AG04450 (cell line): ENCODE measurements around the gene FGD5. TPM values are rescaled to one million over a fixed set of nuclear protein-coding genes. Genes with fewer than 3 reads are reported as not detected.

Experiments
- CTCF ChIA-PET: fragments of 300-600, 350-600 bp; formaldehyde crosslinking; extraction: SDS; loops from one replicate; lab custom pipeline; 2022; ENCODE audit warnings: antibody characterized with exemption, inconsistent platforms; lab: Charles Lee
- POLR2A ChIA-PET: fragments of 350-600 bp; formaldehyde crosslinking; extraction: SDS; loops from one replicate; lab custom pipeline; 2021; ENCODE audit warnings: antibody characterized with exemption, inconsistent platforms; lab: Yijun Ruan, JAX
- DNase-seq: peaks from one replicate; pipeline ENCODE4 v3.0.0-alpha.2; 2011; ENCODE audit warnings: low read depth, low spot score
- H3K27ac ChIP-seq: one replicate; pipeline ENCODE4 v1.5.1; 2012; ENCODE audit warnings: low read depth, low read length, control low read depth
- H3K27me3 ChIP-seq: one replicate; pipeline ENCODE4 v1.6.0; 2012; ENCODE audit warnings: low read length; ENCODE audit not compliant: control insufficient read depth, insufficient read depth
- H3K4me3 ChIP-seq: 2 replicates; pipeline ENCODE4 v1.5.1; 2011; ENCODE audit warnings: mild to moderate bottlenecking, low read depth, low read length, control low read depth
- H3K9me3 ChIP-seq: 2 replicates; pipeline ENCODE4 v1.5.1; 2012; ENCODE audit warnings: low read length; ENCODE audit not compliant: control insufficient read depth, insufficient read depth
- polyA plus RNA-seq: library from polyadenylated mRNA; depleted of rRNA; stranded (reverse); fragments of >200 nt; gene quantifications from 2 replicates; pipeline ENCODE4 v1.2.3, GENCODE V29; 2011
- TF ChIP-seq, protein P1 (sequence below): IDR thresholded peaks from 2 replicates; pipeline ENCODE4 v1.5.1; 2011; ENCODE audit warnings: low read depth, low read length, control low read depth, inconsistent platforms

Gene FGD5
- polyA plus RNA-seq, 1 experiment = not detected

DNA sequence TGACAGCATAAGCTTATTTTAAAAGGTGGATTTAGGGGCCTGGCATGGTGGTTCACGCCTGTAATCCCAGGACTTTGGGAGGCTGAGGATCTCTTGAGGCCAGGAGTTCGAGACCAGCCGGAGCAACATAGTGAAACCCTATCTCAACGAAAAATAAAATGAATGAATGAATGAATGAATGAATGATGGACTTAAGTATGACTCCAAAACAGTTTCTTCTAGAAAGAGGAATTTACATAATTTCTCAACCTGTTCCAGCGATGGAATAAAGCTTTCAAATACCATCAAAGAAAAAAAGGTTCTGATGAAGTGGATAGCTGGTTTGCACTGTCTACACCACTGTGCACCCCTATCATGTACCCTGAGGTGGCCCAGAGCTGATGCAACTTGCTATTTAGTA, 108.5 kb downstream of the FGD5 start:
- ChIA-PET POLR2A (interaction anchor here (0.6 kb wide), 1 partner anchor 50 kb away, joined by 4 read pairs; no protein-coding TSS in a partner anchor), CTCF (interaction anchor here (1.1 to 2.8 kb wide), 14 partner anchors 10 to 415 kb away, joined by 3 to 11 read pairs (median 4); partner anchors contain the start of genes CAPN7 and NR2C2)
- TF ChIP-seq, protein P1, sequence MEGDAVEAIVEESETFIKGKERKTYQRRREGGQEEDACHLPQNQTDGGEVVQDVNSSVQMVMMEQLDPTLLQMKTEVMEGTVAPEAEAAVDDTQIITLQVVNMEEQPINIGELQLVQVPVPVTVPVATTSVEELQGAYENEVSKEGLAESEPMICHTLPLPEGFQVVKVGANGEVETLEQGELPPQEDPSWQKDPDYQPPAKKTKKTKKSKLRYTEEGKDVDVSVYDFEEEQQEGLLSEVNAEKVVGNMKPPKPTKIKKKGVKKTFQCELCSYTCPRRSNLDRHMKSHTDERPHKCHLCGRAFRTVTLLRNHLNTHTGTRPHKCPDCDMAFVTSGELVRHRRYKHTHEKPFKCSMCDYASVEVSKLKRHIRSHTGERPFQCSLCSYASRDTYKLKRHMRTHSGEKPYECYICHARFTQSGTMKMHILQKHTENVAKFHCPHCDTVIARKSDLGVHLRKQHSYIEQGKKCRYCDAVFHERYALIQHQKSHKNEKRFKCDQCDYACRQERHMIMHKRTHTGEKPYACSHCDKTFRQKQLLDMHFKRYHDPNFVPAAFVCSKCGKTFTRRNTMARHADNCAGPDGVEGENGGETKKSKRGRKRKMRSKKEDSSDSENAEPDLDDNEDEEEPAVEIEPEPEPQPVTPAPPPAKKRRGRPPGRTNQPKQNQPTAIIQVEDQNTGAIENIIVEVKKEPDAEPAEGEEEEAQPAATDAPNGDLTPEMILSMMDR = no peak

DNA sequence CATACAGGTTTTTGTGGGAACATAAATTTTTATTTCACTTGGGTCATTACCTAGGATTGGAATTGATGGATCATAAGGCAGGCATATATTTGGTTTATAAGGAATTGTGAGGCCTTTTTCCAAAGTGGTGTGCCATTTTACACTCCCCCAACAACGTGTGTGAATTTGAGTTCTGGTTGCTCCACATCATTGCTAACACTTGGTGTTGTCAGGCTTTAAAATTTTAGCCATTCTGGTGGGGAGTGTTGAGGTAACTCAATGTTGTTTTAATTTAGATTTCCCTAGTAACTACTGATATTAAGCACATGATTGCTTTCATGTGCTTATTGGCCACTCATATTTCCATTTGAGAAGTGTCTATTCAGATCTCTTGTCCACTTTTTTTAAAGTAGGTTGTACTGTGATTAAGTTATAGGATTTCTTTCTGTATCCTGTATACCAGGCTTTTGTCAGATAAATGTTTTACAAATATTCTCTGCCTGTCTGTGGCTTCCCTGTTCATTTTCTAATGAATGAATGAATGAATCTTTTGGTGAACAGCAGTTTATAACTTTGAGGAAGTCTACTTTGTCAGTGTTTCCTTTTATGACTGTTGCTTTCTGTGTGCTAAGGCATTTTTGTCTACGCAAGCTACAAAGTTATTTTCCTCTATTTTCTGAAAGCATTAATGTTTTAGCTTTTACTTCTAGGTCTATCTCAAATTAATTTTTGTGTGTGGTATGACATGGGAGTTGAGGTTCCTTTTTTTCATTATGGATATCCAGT, 110.7 kb downstream of the FGD5 start:
- Histone ChIP-seq H3K9me3 (no peaks in the 10 kb centered on the region), H3K27ac (no peak overlapping the region), H3K27me3 (no peaks in the 10 kb centered on the region), H3K4me3 (no peak overlapping the region)
- CTCF ChIA-PET = no interaction called here
- TF ChIP-seq, protein P1 = no peak
- POLR2A ChIA-PET = no interaction called here
- DNase-seq = no peak

More for the DNA sequence above, 108.5 kb downstream of the FGD5 start:
- Histone ChIP-seq H3K27ac (no peak overlapping the region), H3K4me3 (no peak overlapping the region), H3K9me3 (no peaks in the 10 kb centered on the region), H3K27me3 (no peaks in the 10 kb centered on the region)
- DNase-seq = no peak

DNA sequence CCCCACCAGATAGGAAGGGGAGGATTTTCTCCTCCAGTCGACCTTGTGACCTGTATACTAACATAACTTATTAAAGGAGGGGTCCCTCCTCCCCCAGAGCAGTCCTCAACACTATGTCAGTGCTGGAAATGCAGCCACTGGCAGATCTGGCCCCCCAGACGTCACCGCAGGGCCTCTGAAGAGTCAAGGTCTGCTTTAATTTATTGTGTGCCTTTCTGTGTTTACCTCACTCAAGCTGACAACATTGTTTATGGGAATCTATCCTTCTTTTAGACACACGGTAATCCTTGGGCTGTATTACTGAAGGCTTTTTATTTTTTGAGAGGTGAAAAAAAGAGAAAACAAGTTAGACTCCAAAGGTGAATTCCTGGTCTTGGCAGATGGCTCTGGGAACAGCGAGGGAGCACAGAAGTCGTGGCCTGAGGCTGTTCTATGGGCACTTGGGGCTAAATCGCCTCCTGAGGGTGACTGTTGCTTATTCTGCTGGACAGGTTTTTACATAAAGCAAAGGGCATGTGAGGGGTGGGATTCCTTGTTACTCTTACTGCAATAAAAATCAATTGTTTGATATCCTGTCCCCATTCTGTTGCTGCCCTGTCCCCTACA, 115.2 kb downstream of the FGD5 start:
- H3K27ac ChIP-seq = no peak overlapping the region
- CTCF ChIA-PET = interaction anchor here (0.6 to 1.8 kb wide), 3 partner anchors 11 to 261 kb away, joined by 3 to 7 read pairs (median 3); no protein-coding TSS in a partner anchor
- no peak for DNase-seq
- TF ChIP-seq, protein P1 = no peak
- H3K27me3 ChIP-seq = no peaks in the 10 kb centered on the region
- POLR2A ChIA-PET = no interaction called here
- H3K4me3 ChIP-seq = no peak overlapping the region
- H3K9me3 ChIP-seq = no peaks in the 10 kb centered on the region

DNA sequence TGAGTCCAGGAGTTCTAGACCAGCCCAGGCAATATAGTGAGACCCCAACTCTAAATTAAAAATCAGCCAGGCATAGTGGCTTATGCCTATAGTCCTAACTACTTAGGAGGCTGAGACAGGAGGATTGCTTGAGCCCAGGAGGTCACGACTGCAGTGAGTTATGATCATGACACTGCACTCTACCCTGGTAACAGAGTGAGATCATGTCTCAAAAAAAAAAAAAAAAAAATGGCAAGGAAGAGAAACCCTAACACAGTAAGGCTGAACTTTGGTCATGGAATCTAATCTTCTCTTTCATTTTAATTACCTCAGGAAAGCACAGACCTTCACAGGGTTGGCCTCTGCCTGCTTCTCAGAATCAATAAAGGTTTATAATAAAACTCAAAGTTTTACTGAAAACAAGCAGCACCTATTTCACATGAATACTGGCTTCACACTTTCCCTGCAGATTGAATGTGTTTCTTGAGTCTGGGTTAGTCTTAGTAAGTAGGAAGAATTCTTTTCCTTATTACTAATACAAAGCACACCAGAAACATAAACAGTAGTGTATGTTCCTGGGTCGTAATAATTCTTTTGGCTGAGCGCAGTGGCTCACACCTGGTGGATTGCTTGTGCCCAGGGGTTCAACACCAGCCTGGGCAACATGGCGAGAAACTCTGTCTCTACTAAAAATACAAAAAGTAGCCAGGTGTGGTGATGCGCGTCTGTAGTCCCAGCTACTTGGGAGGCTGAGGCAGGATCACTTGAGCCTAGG, 117.0 kb downstream of the FGD5 start:
- ChIA-PET POLR2A (no interaction called here), CTCF (no interaction called here)
- TF ChIP-seq, protein P1 = no peak
- DNase-seq = no peak
- Histone ChIP-seq H3K9me3 (no peaks in the 10 kb centered on the region), H3K4me3 (no peak overlapping the region), H3K27me3 (no peaks in the 10 kb centered on the region), H3K27ac (no peak overlapping the region)
